Fibroblast of upper back skin (primary cell): ENCODE measurements around the gene ARHGAP24.
"Not testable (repeated sequence)": the region's sequence is repeated elsewhere in the genome, so short reads cannot be mapped to it uniquely, and the experiment has no call there.

Source experiments
- DNase-seq: peaks from one replicate; pipeline ENCODE4 v3.0.0-alpha.2; 2013

The ARHGAP24 gene

GRCh38 chr4:85486425-85487086, 11.6 kb downstream of the ARHGAP24 start:
- peak; percentile 58 for DNase-seq

GRCh38 chr4:85488416-85488815, 13.5 kb downstream of the ARHGAP24 start:
- DNase-seq, result no peak

GRCh38 chr4:85489273-85489981, 14.5 kb downstream of the ARHGAP24 start:
- peak; percentile 67 for DNase-seq

GRCh38 chr4:85491527-85491926, 16.6 kb downstream of the ARHGAP24 start:
- DNase-seq, result no peak

GRCh38 chr4:85492336-85492735, 17.4 kb downstream of the ARHGAP24 start:
- no peak for DNase-seq

- DNase-seq, result peak; percentile 53
These were observed 20.7 kb downstream of the ARHGAP24 start for GRCh38 chr4:85495621-85496020.

GRCh38 chr4:85496126-85496849, 21.3 kb downstream of the ARHGAP24 start:
- DNase-seq, result peak; percentile 55

GRCh38 chr4:85496933-85497332, 22.0 kb downstream of the ARHGAP24 start:
- DNase-seq, result peak; percentile 91

- peak; percentile 79 for DNase-seq
These were observed 23.3 kb downstream of the ARHGAP24 start for GRCh38 chr4:85498068-85498733.

- no peak for DNase-seq
These were observed 24.6 kb downstream of the ARHGAP24 start for GRCh38 chr4:85499573-85499972.

- no peak for DNase-seq
These were observed 25.3 kb downstream of the ARHGAP24 start for GRCh38 chr4:85500110-85500867.

- not testable (repeated sequence) for DNase-seq
These were observed 26.2 kb downstream of the ARHGAP24 start for GRCh38 chr4:85501145-85501544.

GRCh38 chr4:85508654-85509053, 33.7 kb downstream of the ARHGAP24 start:
- DNase-seq, result no peak

- DNase-seq, result no peak
These were observed 35.1 kb downstream of the ARHGAP24 start for GRCh38 chr4:85509882-85510631.

GRCh38 chr4:85510632-85510984, 35.7 kb downstream of the ARHGAP24 start:
- no peak for DNase-seq

GRCh38 chr4:85512446-85513205, 37.7 kb downstream of the ARHGAP24 start:
- no peak for DNase-seq

GRCh38 chr4:85514117-85514516, 39.2 kb downstream of the ARHGAP24 start:
- no peak for DNase-seq

- DNase-seq, result no peak
These were observed 39.8 kb downstream of the ARHGAP24 start for GRCh38 chr4:85514783-85515182.

- DNase-seq, result no peak
These were observed 40.8 kb downstream of the ARHGAP24 start for GRCh38 chr4:85515701-85516100.

GRCh38 chr4:85518526-85518925, 43.6 kb downstream of the ARHGAP24 start:
- DNase-seq, result not testable (repeated sequence)
